PC-9 (cell line): ENCODE measurements around the gene ACVR2B. TPM values are rescaled to one million over a fixed set of nuclear protein-coding genes. Genes with fewer than 3 reads are reported as not detected.

Experiments
- BruUV-seq: library from RNA; stranded (reverse); fragments of 400-500 nt; replicated peaks from 2 replicates; lab custom pipeline; 2021; lab: Mats Ljungman, UMichigan
- CTCF ChIA-PET: fragments of 300-600 bp; sonication (Branson Sonifier 250); formaldehyde crosslinking; loops from one replicate; lab custom pipeline; 2022; ENCODE audit warnings: antibody characterized with exemption; lab: Charles Lee
- POLR2A ChIA-PET: fragments of 300-600 bp; sonication (Branson Sonifier 250); formaldehyde crosslinking; loops from one replicate; lab custom pipeline; 2022; ENCODE audit warnings: antibody characterized with exemption; ENCODE audit not compliant: unreplicated experiment; lab: Charles Lee
- DNase-seq, 2 experiments: peaks; one replicate each; pipeline versions ENCODE4 v3.0.0 to v3.0.0-alpha.2; 2015 to 2022; ENCODE audit warnings: mixed read lengths in 1 of 2
- H2AFZ ChIP-seq: fragments of 200-600 bp; sonication (generic); 2 replicates; pipeline ENCODE4 v1.8.1; 2017; ENCODE audit warnings: antibody characterized with exemption
- H3F3A ChIP-seq: fragments of 200-600 bp; sonication (generic); 2 replicates; pipeline ENCODE4 v1.8.1; 2017; ENCODE audit warnings: antibody characterized with exemption, mild to moderate bottlenecking, low read depth; ENCODE audit not compliant: insufficient read depth
- H3K27ac ChIP-seq: fragments of 200-600 bp; sonication (generic); 2 replicates; pipeline ENCODE4 v1.6.1; 2016; ENCODE audit warnings: mixed run types
- H3K27me3 ChIP-seq: fragments of 200-600 bp; sonication (generic); 2 replicates; pipeline ENCODE4 v1.6.1; 2016; ENCODE audit warnings: low read depth, mixed run types; ENCODE audit not compliant: insufficient read depth
- H3K36me3 ChIP-seq: fragments of 200-600 bp; sonication (generic); 2 replicates; pipeline ENCODE4 v1.6.1; 2016; ENCODE audit warnings: low read depth, mixed run types
- H3K4me1 ChIP-seq: fragments of 200-600 bp; sonication (generic); replicated peaks from 2 replicates; pipeline ENCODE4 v1.6.1; 2016; ENCODE audit warnings: mixed run types; ENCODE audit not compliant: insufficient read depth
- H3K4me2 ChIP-seq: fragments of 200-600 bp; sonication (generic); 2 replicates; pipeline ENCODE4 v1.6.1; 2017; ENCODE audit warnings: mixed run types
- H3K4me3 ChIP-seq: fragments of 200-600 bp; sonication (generic); 2 replicates; pipeline ENCODE4 v1.6.1; 2016; ENCODE audit warnings: mixed run types
- H3K79me2 ChIP-seq: fragments of 200-600 bp; sonication (generic); 2 replicates; pipeline ENCODE4 v1.6.1; 2017; ENCODE audit warnings: low read depth, mixed run types
- H3K9me2 ChIP-seq: fragments of 200-600 bp; sonication (generic); 2 replicates; pipeline ENCODE4 v1.8.1; 2017; ENCODE audit warnings: mild to moderate bottlenecking; ENCODE audit not compliant: insufficient read depth
- H3K9me3 ChIP-seq: fragments of 200-600 bp; sonication (generic); 2 replicates; pipeline ENCODE4 v1.8.1; 2016; ENCODE audit warnings: low read depth; ENCODE audit not compliant: insufficient read depth
- H4K20me1 ChIP-seq: fragments of 200-600 bp; sonication (generic); 2 replicates; pipeline ENCODE4 v1.8.1; 2017; ENCODE audit not compliant: insufficient read depth
- EZH2 ChIP-seq: fragments of 200-600 bp; sonication (generic); IDR thresholded peaks from 2 replicates; pipeline ENCODE4 v1.8.0; 2017; ENCODE audit warnings: antibody characterized with exemption, low read depth
- intact Hi-C: fragments of 100-400 bp; cut with micrococcal nuclease; formaldehyde crosslinking; loops from one replicate; pipeline ENCODE4 v1.10.0; 2022; ENCODE audit not compliant: unreplicated experiment
- total RNA-seq: library from RNA; stranded (reverse); gene quantifications from 2 replicates; pipeline ENCODE4 v1.2.3, GENCODE V29; 2021
- TF ChIP-seq, protein P1 (sequence below): fragments of 200-600 bp; sonication (generic); conservative IDR thresholded peaks from 2 replicates; pipeline ENCODE4 v1.6.1; 2017; ENCODE audit warnings: mixed run types, antibody characterized with exemption, mild to moderate bottlenecking, moderate library complexity

The ACVR2B gene
- total RNA-seq, 1 experiment from 2014 or later: 11.0 TPM

DNA sequence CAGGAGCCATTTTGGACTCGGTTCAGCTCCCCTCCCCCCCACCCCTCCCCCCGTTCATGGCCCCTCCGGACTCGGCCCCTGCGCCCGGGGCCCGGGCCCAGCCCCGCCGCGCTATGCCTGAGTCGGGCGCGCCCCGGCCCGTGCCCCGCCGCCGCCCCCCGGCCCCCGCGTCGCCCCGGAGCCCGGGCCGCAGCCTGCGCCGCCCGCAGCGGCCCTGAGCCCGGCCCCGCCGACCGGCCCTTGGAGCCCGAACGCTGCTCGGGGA lies 155 bp downstream of the ACVR2B start:
- Histone ChIP-seq H3K27me3 (no peaks in the 10 kb centered on the region), H3K9me3 (no peaks in the 10 kb centered on the region), H2AFZ (0 out of 2 replicates have a peak overlapping the region, but pooled peaks have one; percentile 88), H3K4me2 (peak overlapping the region; percentile 91; the same call in 1 of the 2 replicates), H3K4me3 (peak overlapping the region; percentile 89; the same call in 1 of the 2 replicates), H3F3A (no peaks in the 10 kb centered on the region; the same call in 1 of the 2 replicates), H3K4me1 (peaks cover 13% of the 10 kb centered on the region), H4K20me1 (peaks cover 18% of the 10 kb centered on the region; the same call in 1 of the 2 replicates), H3K36me3 (no peaks in the 10 kb centered on the region), H3K9me2 (no peaks in the 10 kb centered on the region), H3K27ac (no peak overlapping the region), H3K79me2 (peaks cover 31% of the 10 kb centered on the region)
- no peak for DNase-seq
- ChIA-PET CTCF (no interaction called here), POLR2A (no interaction called here)
- TF ChIP-seq, protein P1, sequence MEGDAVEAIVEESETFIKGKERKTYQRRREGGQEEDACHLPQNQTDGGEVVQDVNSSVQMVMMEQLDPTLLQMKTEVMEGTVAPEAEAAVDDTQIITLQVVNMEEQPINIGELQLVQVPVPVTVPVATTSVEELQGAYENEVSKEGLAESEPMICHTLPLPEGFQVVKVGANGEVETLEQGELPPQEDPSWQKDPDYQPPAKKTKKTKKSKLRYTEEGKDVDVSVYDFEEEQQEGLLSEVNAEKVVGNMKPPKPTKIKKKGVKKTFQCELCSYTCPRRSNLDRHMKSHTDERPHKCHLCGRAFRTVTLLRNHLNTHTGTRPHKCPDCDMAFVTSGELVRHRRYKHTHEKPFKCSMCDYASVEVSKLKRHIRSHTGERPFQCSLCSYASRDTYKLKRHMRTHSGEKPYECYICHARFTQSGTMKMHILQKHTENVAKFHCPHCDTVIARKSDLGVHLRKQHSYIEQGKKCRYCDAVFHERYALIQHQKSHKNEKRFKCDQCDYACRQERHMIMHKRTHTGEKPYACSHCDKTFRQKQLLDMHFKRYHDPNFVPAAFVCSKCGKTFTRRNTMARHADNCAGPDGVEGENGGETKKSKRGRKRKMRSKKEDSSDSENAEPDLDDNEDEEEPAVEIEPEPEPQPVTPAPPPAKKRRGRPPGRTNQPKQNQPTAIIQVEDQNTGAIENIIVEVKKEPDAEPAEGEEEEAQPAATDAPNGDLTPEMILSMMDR: no peak
- no peak for TF ChIP-seq EZH2
- intact Hi-C loops: loop anchor here (2.0 to 10.0 kb wide), 3 partner anchors 27 to 319 kb away; partner anchors contain the start of genes ACAA1, MYD88 and XYLB
- no TSS peak for BruUV-seq

GRCh38 chr3:38454178-38454883 lies 641 bp downstream of the ACVR2B start:
- no peaks in the 10 kb centered on the region for H3K9me2 ChIP-seq
- H2AFZ ChIP-seq: peak overlapping the region; percentile 88
- no peaks in the 10 kb centered on the region for H3K36me3 ChIP-seq
- no peaks in the 10 kb centered on the region for H3K27me3 ChIP-seq
- ChIA-PET POLR2A (no interaction called here), CTCF (no interaction called here)
- no peaks in the 10 kb centered on the region for H3K9me3 ChIP-seq
- H3K79me2 ChIP-seq: peaks cover 36% of the 10 kb centered on the region
- H4K20me1 ChIP-seq: peaks cover 18% of the 10 kb centered on the region; the same call in 1 of the 2 replicates
- H3F3A ChIP-seq: no peaks in the 10 kb centered on the region; the same call in 1 of the 2 replicates
- BruUV-seq: no TSS peak
- no peak for TF ChIP-seq EZH2
- TF ChIP-seq, protein P1: no peak
- DNase-seq: peak in 1 of 2 experiments; percentile 30
- intact Hi-C loops: loop anchor here (2.0 to 10.0 kb wide), 3 partner anchors 26 to 320 kb away; partner anchors contain the start of genes ACAA1, MYD88 and XYLB
- H3K4me2 ChIP-seq: peak overlapping the region; percentile 91
- H3K27ac ChIP-seq: no peak overlapping the region
- peaks cover 13% of the 10 kb centered on the region for H3K4me1 ChIP-seq
- peak overlapping the region; percentile 89 for H3K4me3 ChIP-seq

DNA sequence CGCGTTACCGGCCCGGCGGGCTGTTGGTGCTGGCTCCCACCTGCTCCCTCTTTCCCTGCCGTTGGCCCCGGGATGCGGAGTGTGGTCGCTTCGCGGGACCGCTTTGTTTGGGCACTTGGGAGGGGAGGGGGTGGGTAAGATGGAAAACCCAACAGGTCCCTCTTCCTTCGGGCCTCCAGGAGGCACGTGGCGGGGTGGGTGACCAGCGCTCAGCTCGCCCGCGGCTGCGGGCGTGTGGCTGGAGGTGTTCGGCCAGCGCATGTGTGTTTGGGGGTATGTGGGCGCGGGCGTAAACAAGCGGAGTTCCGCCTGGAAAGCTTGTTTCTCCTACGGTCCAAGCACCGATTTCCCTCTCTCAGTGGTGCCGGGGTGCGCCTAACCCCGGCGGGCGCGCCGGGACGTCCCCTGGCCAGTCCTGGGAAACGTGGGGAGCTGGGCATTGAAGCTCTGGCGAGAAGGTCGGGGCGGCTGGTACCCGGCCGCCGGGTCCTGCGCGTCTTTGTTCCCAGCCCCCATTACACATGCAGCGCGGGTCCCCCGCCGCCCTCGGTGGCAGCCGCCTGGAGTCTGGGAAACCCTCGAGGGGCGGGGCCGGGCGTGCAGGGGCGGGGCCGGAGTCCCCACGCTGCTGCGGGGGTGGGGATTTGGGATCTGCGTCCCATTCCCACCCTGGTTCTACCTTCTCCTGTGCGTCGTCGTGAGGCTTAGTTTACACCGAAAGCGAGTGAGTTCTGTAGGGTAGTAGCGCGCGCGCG lies 1.4 kb downstream of the ACVR2B start:
- peaks cover 18% of the 10 kb centered on the region; the same call in 1 of the 2 replicates for H4K20me1 ChIP-seq
- H3K9me3 ChIP-seq: no peaks in the 10 kb centered on the region
- peaks cover 13% of the 10 kb centered on the region for H3K4me1 ChIP-seq
- no peaks in the 10 kb centered on the region for H3K27me3 ChIP-seq
- POLR2A ChIA-PET: interaction anchor here (0.6 kb wide), 1 partner anchor 729 kb away, joined by 3 read pairs; no protein-coding TSS in a partner anchor
- peak overlapping the region; percentile 89 for H3K4me3 ChIP-seq
- no peaks in the 10 kb centered on the region for H3K36me3 ChIP-seq
- H3K9me2 ChIP-seq: no peaks in the 10 kb centered on the region
- peak overlapping the region; percentile 88 for H2AFZ ChIP-seq
- no peaks in the 10 kb centered on the region; the same call in 1 of the 2 replicates for H3F3A ChIP-seq
- no TSS peak for BruUV-seq
- H3K27ac ChIP-seq: no peak overlapping the region
- H3K4me2 ChIP-seq: peak overlapping the region; percentile 91
- CTCF ChIA-PET: interaction anchor here (1.0 kb wide), 1 partner anchor 108 kb away, joined by 6 read pairs; the partner anchor contains the start of gene XYLB
- TF ChIP-seq, protein P1: no peak
- no peak for TF ChIP-seq EZH2
- intact Hi-C loops: loop anchor here (2.0 to 10.0 kb wide), 3 partner anchors 26 to 320 kb away; partner anchors contain the start of genes ACAA1, MYD88 and XYLB
- peak; percentile 53 to 80 for DNase-seq
- peaks cover 37% of the 10 kb centered on the region for H3K79me2 ChIP-seq
